H1 (cell line): ENCODE measurements around the gene PPP1R1B. TPM values are rescaled to one million over a fixed set of nuclear protein-coding genes. Genes with fewer than 3 reads are reported as not detected.

Experiments used
- BCL11A ChIP-seq, 2 experiments: IDR thresholded peaks; one replicate each; pipeline ENCODE4 v1.6.1; 2011; ENCODE audit warnings: low read depth in 2 of 2, low read length in 2 of 2, mild to moderate bottlenecking in 2 of 2
- CREB1 ChIP-seq: IDR thresholded peaks from 2 replicates; pipeline ENCODE4 v1.6.1; 2012; ENCODE audit warnings: inconsistent platforms
- RAD21 ChIP-seq, 2 experiments: IDR thresholded peaks in 1 of 2; conservative IDR thresholded peaks in 1 of 2; 2 replicates each; pipeline ENCODE4 v1.6.1; 2011; ENCODE audit warnings: low read depth in 2 of 2, low read length in 2 of 2, improper control_type of control experiment in 1 of 2, inconsistent platforms in 1 of 2, mild to moderate bottlenecking in 1 of 2, moderate library complexity in 1 of 2
- RFX5 ChIP-seq: IDR thresholded peaks from 2 replicates; pipeline ENCODE4 v1.6.1; 2011; ENCODE audit warnings: low read depth, low read length, improper control_type of control experiment, borderline replicate concordance
- polyA plus RNA-seq, 7 experiments: library from polyadenylated mRNA; depleted of rRNA in 3 of 7; stranded (reverse) in 5 of 7; unstranded in 2 of 7; fragments of >200 nt in 5 of 7; fragments of 200-250 nt in 2 of 7; gene quantifications; 1 replicate in 5 of 7; 2 replicates in 1 of 7; 4 replicates in 1 of 7; pipeline versions ENCODE4 v1.2.1 to v1.2.3, GENCODE V29; 2011 to 2013; ENCODE audit warnings: missing spikeins in 2 of 7, mixed read lengths in 2 of 7
- total RNA-seq: library from RNA; stranded (reverse); fragmentation: NEBNext Ultra II Directional; extraction: Animal tissue kit (Norgen Biotek cat#: 25700); gene quantifications from 2 replicates; pipeline ENCODE4 v1.2.1, GENCODE V29; 2021
- TF ChIP-seq, protein P1 (sequence below): IDR thresholded peaks from 2 replicates; pipeline ENCODE4 v1.6.1; 2012; ENCODE audit warnings: low read length, inconsistent platforms
- TF ChIP-seq, protein P2 (sequence below): IDR thresholded peaks from 2 replicates; pipeline ENCODE4 v1.6.1; 2012; ENCODE audit warnings: inconsistent platforms
- TF ChIP-seq, protein P3 (sequence below): fragments of 300-600 bp; sonication (generic); IDR thresholded peaks from 2 replicates; pipeline ENCODE4 v1.7.1; 2012; ENCODE audit warnings: low read length, moderate library complexity, mild to moderate bottlenecking, inconsistent platforms; ENCODE audit not compliant: insufficient replicate concordance

PPP1R1B gene
- total and polyA plus RNA-seq, 2 of the 8 experiments (the other 6 are each of a cell fraction or from before 2014, with no cell fraction given) = 10.7 to 22.3 TPM

DNA sequence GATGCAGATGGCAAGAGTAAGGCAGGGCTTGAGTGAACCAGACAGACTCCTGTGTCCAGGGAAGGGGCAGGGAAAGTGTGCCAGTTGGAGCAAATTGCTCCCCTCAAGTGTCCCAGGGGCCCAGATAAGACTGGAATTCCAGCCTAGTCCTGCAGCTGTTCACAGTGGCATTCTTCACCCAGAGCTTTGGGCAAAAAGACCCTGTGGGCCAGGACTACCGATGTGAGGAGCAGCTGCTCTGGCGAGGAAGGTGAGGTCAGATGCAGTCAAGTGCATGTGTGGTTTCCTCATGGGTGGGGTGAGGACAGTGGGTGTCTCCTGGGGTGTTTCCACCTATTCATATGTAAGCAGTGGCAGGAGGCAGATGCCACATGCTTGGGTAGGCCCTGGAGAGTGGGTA lies 33.4 kb upstream of the PPP1R1B start (continued):
- TF ChIP-seq, protein P1, sequence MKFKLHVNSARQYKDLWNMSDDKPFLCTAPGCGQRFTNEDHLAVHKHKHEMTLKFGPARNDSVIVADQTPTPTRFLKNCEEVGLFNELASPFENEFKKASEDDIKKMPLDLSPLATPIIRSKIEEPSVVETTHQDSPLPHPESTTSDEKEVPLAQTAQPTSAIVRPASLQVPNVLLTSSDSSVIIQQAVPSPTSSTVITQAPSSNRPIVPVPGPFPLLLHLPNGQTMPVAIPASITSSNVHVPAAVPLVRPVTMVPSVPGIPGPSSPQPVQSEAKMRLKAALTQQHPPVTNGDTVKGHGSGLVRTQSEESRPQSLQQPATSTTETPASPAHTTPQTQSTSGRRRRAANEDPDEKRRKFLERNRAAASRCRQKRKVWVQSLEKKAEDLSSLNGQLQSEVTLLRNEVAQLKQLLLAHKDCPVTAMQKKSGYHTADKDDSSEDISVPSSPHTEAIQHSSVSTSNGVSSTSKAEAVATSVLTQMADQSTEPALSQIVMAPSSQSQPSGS = no peak
- TF ChIP-seq CREB1 = no peak
- TF ChIP-seq, protein P2, sequence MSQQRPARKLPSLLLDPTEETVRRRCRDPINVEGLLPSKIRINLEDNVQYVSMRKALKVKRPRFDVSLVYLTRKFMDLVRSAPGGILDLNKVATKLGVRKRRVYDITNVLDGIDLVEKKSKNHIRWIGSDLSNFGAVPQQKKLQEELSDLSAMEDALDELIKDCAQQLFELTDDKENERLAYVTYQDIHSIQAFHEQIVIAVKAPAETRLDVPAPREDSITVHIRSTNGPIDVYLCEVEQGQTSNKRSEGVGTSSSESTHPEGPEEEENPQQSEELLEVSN = no peak
- no peak for TF ChIP-seq BCL11A (IDR thresholded peaks at IDR 0.05; ENCODE audit: low read depth in 2 of 2, low read length in 2 of 2)
- no peak for TF ChIP-seq RFX5
- TF ChIP-seq RAD21 (IDR thresholded peaks at IDR 0.05 in 1 of 2, conservative IDR thresholded peaks at IDR 0.05 in 1 of 2; ENCODE audit: low read depth in 2 of 2, low read length in 2 of 2) = no peak
- TF ChIP-seq, protein P3, sequence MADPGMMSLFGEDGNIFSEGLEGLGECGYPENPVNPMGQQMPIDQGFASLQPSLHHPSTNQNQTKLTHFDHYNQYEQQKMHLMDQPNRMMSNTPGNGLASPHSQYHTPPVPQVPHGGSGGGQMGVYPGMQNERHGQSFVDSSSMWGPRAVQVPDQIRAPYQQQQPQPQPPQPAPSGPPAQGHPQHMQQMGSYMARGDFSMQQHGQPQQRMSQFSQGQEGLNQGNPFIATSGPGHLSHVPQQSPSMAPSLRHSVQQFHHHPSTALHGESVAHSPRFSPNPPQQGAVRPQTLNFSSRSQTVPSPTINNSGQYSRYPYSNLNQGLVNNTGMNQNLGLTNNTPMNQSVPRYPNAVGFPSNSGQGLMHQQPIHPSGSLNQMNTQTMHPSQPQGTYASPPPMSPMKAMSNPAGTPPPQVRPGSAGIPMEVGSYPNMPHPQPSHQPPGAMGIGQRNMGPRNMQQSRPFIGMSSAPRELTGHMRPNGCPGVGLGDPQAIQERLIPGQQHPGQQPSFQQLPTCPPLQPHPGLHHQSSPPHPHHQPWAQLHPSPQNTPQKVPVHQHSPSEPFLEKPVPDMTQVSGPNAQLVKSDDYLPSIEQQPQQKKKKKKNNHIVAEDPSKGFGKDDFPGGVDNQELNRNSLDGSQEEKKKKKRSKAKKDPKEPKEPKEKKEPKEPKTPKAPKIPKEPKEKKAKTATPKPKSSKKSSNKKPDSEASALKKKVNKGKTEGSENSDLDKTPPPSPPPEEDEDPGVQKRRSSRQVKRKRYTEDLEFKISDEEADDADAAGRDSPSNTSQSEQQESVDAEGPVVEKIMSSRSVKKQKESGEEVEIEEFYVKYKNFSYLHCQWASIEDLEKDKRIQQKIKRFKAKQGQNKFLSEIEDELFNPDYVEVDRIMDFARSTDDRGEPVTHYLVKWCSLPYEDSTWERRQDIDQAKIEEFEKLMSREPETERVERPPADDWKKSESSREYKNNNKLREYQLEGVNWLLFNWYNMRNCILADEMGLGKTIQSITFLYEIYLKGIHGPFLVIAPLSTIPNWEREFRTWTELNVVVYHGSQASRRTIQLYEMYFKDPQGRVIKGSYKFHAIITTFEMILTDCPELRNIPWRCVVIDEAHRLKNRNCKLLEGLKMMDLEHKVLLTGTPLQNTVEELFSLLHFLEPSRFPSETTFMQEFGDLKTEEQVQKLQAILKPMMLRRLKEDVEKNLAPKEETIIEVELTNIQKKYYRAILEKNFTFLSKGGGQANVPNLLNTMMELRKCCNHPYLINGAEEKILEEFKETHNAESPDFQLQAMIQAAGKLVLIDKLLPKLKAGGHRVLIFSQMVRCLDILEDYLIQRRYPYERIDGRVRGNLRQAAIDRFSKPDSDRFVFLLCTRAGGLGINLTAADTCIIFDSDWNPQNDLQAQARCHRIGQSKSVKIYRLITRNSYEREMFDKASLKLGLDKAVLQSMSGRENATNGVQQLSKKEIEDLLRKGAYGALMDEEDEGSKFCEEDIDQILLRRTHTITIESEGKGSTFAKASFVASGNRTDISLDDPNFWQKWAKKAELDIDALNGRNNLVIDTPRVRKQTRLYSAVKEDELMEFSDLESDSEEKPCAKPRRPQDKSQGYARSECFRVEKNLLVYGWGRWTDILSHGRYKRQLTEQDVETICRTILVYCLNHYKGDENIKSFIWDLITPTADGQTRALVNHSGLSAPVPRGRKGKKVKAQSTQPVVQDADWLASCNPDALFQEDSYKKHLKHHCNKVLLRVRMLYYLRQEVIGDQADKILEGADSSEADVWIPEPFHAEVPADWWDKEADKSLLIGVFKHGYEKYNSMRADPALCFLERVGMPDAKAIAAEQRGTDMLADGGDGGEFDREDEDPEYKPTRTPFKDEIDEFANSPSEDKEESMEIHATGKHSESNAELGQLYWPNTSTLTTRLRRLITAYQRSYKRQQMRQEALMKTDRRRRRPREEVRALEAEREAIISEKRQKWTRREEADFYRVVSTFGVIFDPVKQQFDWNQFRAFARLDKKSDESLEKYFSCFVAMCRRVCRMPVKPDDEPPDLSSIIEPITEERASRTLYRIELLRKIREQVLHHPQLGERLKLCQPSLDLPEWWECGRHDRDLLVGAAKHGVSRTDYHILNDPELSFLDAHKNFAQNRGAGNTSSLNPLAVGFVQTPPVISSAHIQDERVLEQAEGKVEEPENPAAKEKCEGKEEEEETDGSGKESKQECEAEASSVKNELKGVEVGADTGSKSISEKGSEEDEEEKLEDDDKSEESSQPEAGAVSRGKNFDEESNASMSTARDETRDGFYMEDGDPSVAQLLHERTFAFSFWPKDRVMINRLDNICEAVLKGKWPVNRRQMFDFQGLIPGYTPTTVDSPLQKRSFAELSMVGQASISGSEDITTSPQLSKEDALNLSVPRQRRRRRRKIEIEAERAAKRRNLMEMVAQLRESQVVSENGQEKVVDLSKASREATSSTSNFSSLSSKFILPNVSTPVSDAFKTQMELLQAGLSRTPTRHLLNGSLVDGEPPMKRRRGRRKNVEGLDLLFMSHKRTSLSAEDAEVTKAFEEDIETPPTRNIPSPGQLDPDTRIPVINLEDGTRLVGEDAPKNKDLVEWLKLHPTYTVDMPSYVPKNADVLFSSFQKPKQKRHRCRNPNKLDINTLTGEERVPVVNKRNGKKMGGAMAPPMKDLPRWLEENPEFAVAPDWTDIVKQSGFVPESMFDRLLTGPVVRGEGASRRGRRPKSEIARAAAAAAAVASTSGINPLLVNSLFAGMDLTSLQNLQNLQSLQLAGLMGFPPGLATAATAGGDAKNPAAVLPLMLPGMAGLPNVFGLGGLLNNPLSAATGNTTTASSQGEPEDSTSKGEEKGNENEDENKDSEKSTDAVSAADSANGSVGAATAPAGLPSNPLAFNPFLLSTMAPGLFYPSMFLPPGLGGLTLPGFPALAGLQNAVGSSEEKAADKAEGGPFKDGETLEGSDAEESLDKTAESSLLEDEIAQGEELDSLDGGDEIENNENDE = no peak
